CD14-positive monocyte (primary cell): Measurements from ENCODE around the gene MSL1. TPM values are rescaled to one million over a fixed set of nuclear protein-coding genes. Genes with fewer than 3 reads are reported as not detected.
A peak's percentile ranks its signal among the peaks of the same experiment; 100 is the strongest.

Experiments
- DNase-seq, 3 donors: peaks; one replicate each; pipeline ENCODE4 v3.0.0-alpha.2; 2011 to 2022
- H2AFZ ChIP-seq: 2 replicates; pipeline ENCODE4 v1.6.0; 2012; ENCODE audit warnings: mild to moderate bottlenecking, low read depth, low read length, inconsistent platforms; ENCODE audit not compliant: insufficient read depth, poor library complexity, severe bottlenecking
- H3K27ac ChIP-seq, 2 donors: 1 replicate in 1 of 2; 2 replicates in 1 of 2; pipeline ENCODE4 v1.5.1; 2012 to 2013; ENCODE audit warnings: low read length in 2 of 2, control low read depth in 1 of 2, inconsistent platforms in 1 of 2, low read depth in 1 of 2, mild to moderate bottlenecking in 1 of 2
- H3K27me3 ChIP-seq, 2 donors: one replicate each; pipeline versions ENCODE4 v1.6.0 to v1.6.1; 2011 to 2013; ENCODE audit warnings: low read length in 2 of 2; ENCODE audit not compliant: control insufficient read depth in 2 of 2, insufficient read depth in 2 of 2
- H3K36me3 ChIP-seq, 2 donors: replicated peaks in 1 of 2; 1 replicate in 1 of 2; 2 replicates in 1 of 2; pipeline versions ENCODE4 v1.5.1 to v1.6.1; 2012 to 2013; ENCODE audit warnings: low read length in 2 of 2, control low read depth in 1 of 2, inconsistent platforms in 1 of 2, mild to moderate bottlenecking in 1 of 2; ENCODE audit not compliant: insufficient read depth in 2 of 2, control insufficient read depth in 1 of 2
- H3K4me1 ChIP-seq, 2 donors: 1 replicate in 1 of 2; 2 replicates in 1 of 2; pipeline versions ENCODE4 v1.5.1 to v1.6.1; 2012 to 2013; ENCODE audit warnings: low read length in 2 of 2, control low read depth in 1 of 2, inconsistent platforms in 1 of 2, mild to moderate bottlenecking in 1 of 2, moderate library complexity in 1 of 2; ENCODE audit not compliant: insufficient read depth in 2 of 2, control insufficient read depth in 1 of 2
- H3K4me2 ChIP-seq: replicated peaks from 2 replicates; pipeline ENCODE3; 2012; ENCODE audit warnings: low read length, moderate library complexity, mild to moderate bottlenecking; ENCODE audit not compliant: poor library complexity, severe bottlenecking; ENCODE audit errors: extremely low read depth
- H3K4me3 ChIP-seq, 3 experiments: fragments of 200-600 bp in 1 of 3; sonication (generic) in 1 of 3; replicated peaks in 1 of 3; 1 replicate in 2 of 3; 2 replicates in 1 of 3; pipeline ENCODE4 v1.5.1; 2011 to 2013; ENCODE audit warnings: low read length in 3 of 3, mild to moderate bottlenecking in 3 of 3, control low read depth in 2 of 3, low read depth in 2 of 3, inconsistent platforms in 1 of 3, moderate library complexity in 1 of 3
- H3K79me2 ChIP-seq: 2 replicates; pipeline ENCODE4 v1.6.0; 2012; ENCODE audit warnings: mild to moderate bottlenecking, control low read depth, inconsistent platforms, low read length, moderate library complexity; ENCODE audit not compliant: insufficient read depth
- H3K9ac ChIP-seq: 2 replicates; pipeline ENCODE4 v1.6.0; 2017; ENCODE audit warnings: low read length, mild to moderate bottlenecking; ENCODE audit not compliant: insufficient read depth, poor library complexity, severe bottlenecking
- H3K9me3 ChIP-seq, 2 donors: replicated peaks in 1 of 2; 1 replicate in 1 of 2; 2 replicates in 1 of 2; pipeline versions ENCODE4 v1.5.1 to v1.6.1; 2012 to 2013; ENCODE audit warnings: low read length in 2 of 2, control low read depth in 1 of 2; ENCODE audit not compliant: control insufficient read depth in 1 of 2, insufficient read depth in 1 of 2
- H4K20me1 ChIP-seq: 2 replicates; pipeline ENCODE4 v1.6.0; 2012; ENCODE audit warnings: mild to moderate bottlenecking, low read length, control low read depth, moderate library complexity; ENCODE audit not compliant: insufficient read depth
- H3K27ac Mint-ChIP-seq, 7 donors: one replicate each; pipeline ENCODE4 v1.8.0; 2020; ENCODE audit warnings: mild to moderate bottlenecking in 7 of 7, mixed read lengths in 7 of 7, moderate library complexity in 6 of 7, inconsistent platforms in 2 of 7
- H3K27me3 Mint-ChIP-seq, 3 donors: one replicate each; pipeline ENCODE4 v1.8.0; 2021 to 2022; ENCODE audit warnings: low read depth in 3 of 3, mild to moderate bottlenecking in 3 of 3, mixed read lengths in 3 of 3, moderate library complexity in 3 of 3, inconsistent platforms in 1 of 3
- H3K36me3 Mint-ChIP-seq, 2 donors: one replicate each; pipeline ENCODE4 v1.8.0; 2020; ENCODE audit warnings: mixed read lengths in 2 of 2, inconsistent platforms in 1 of 2, mild to moderate bottlenecking in 1 of 2
- H3K4me1 Mint-ChIP-seq: one replicate; pipeline ENCODE4 v1.8.0; 2020; ENCODE audit warnings: mild to moderate bottlenecking, mixed read lengths
- H3K4me3 Mint-ChIP-seq, 2 donors: one replicate each; pipeline ENCODE4 v1.8.0; 2020; ENCODE audit warnings: mild to moderate bottlenecking in 2 of 2, mixed read lengths in 2 of 2, moderate library complexity in 1 of 2
- H3K9me3 Mint-ChIP-seq, 7 donors: one replicate each; pipeline ENCODE4 v1.8.0; 2020 to 2022; ENCODE audit warnings: mixed read lengths in 7 of 7, mild to moderate bottlenecking in 6 of 7, moderate library complexity in 6 of 7, inconsistent platforms in 2 of 7
- CTCF ChIP-seq: fragments of 200-600 bp; IDR thresholded peaks from one replicate; pipeline ENCODE4 v1.8.0; 2022; ENCODE audit warnings: antibody characterized with exemption, mild to moderate bottlenecking
- WGBS: methylation state at CpG from one replicate; pipeline ENCODE4 v1.1.5; 2013; ENCODE audit warnings: missing lambda C conversion rate; ENCODE audit not compliant: insufficient coverage; 5-methylcytosine and 5-hydroxymethylcytosine counted together
- intact Hi-C, 2 donors: fragments of 100-400 bp; cut with micrococcal nuclease; formaldehyde crosslinking; loops; one replicate each; pipeline versions ENCODE4 v1.15.0 to v1.15.1; 2023
- polyA plus RNA-seq, 3 donors: library from polyadenylated mRNA; depleted of rRNA in 1 of 3; unstranded in 2 of 3; stranded (reverse) in 1 of 3; fragments of 300-500 nt in 2 of 3; fragments of >200 nt in 1 of 3; fragmentation: Illumina TruSeq in 2 of 3; gene quantifications; 1 replicate in 2 of 3; 2 replicates in 1 of 3; pipeline ENCODE4 v1.2.3, GENCODE V29; 2012 to 2021

MSL1 gene
- polyA plus RNA-seq, 3 donors = 10.0 to 89.2 (median 11.4) TPM

GRCh38 chr17:40091691-40092397 is 29.9 kb upstream of the MSL1 start:
- no peaks in the 10 kb centered on the region for H3K79me2 ChIP-seq
- 92% methylated on average over 7 of the region's 18 CpGs for WGBS
- peaks cover 55 to 59% of the 10 kb centered on the region in 2 donors for H3K36me3 ChIP-seq

GRCh38 chr17:40092581-40092980 is 29.2 kb upstream of the MSL1 start:
- H2AFZ ChIP-seq = no peak overlapping the region
- H3K4me1 ChIP-seq = peaks cover 27% of the 10 kb centered on the region in 2 donors
- Mint-ChIP-seq H3K27me3 (peaks cover 0 to 3% (median 1%) of the 10 kb centered on the region in 3 donors), H3K4me3 (no peak overlapping the region), H3K9me3 (no peaks in the 10 kb centered on the region), H3K27ac (no peak overlapping the region), H3K36me3 (peaks cover 53 to 72% of the 10 kb centered on the region in 2 donors), H3K4me1 (peaks cover 38% of the 10 kb centered on the region)
- no peak overlapping the region for H3K27ac ChIP-seq
- H3K9me3 ChIP-seq = no peaks in the 10 kb centered on the region
- H3K79me2 ChIP-seq = no peaks in the 10 kb centered on the region
- no peak overlapping the region for H3K4me3 ChIP-seq
- peaks cover 48 to 51% of the 10 kb centered on the region in 2 donors for H3K36me3 ChIP-seq
- H3K4me2 ChIP-seq = no peak overlapping the region
- no CpG with 5 or more reads among the region's 3 CpGs for WGBS
- no peaks in the 10 kb centered on the region for H4K20me1 ChIP-seq
- no peaks in the 10 kb centered on the region for H3K27me3 ChIP-seq
- TF ChIP-seq CTCF = no peak
- H3K9ac ChIP-seq = no peak overlapping the region
- no peak for DNase-seq
- intact Hi-C loops = no loop called here

More at GRCh38 chr17:40091691-40092397, 29.9 kb upstream of the MSL1 start:
- H3K27me3 Mint-ChIP-seq = peaks cover 0 to 3% (median 1%) of the 10 kb centered on the region in 3 donors
- Histone ChIP-seq H2AFZ (no peak overlapping the region), H3K27me3 (no peaks in the 10 kb centered on the region), H3K9me3 (no peaks in the 10 kb centered on the region), H3K4me1 (peaks cover 20% of the 10 kb centered on the region in 2 donors), H3K27ac (no peak overlapping the region), H4K20me1 (no peaks in the 10 kb centered on the region), H3K9ac (no peak overlapping the region), H3K4me3 (no peak overlapping the region), H3K4me2 (no peak overlapping the region)
- no peak for DNase-seq
- H3K4me1 Mint-ChIP-seq = peaks cover 31% of the 10 kb centered on the region
- no peak for TF ChIP-seq CTCF
- H3K4me3 Mint-ChIP-seq = no peak overlapping the region
- no peaks in the 10 kb centered on the region for H3K9me3 Mint-ChIP-seq
- H3K27ac Mint-ChIP-seq = peak overlapping the region in 1 of 7 donors; percentile 26
- H3K36me3 Mint-ChIP-seq = peaks cover 56 to 73% of the 10 kb centered on the region in 2 donors
- intact Hi-C loops = no loop called here
